DND-41 (cell line): ENCODE measurements around the gene ATP5F1D.

Source experiments
- CTCF ChIP-seq: IDR thresholded peaks from 2 replicates; pipeline ENCODE4 v1.5.1; 2012; ENCODE audit warnings: borderline replicate concordance, low read length, moderate library complexity, mild to moderate bottlenecking; ENCODE audit not compliant: poor library complexity, severe bottlenecking; ENCODE audit errors: extremely low read depth
- EZH2 ChIP-seq: IDR thresholded peaks from 3 replicates; pipeline ENCODE4 v1.6.1; 2012; ENCODE audit warnings: borderline replicate concordance, low read depth, mild to moderate bottlenecking, moderate library complexity, low read length, inconsistent platforms; ENCODE audit not compliant: severe bottlenecking

- TF ChIP-seq CTCF: no peak
- TF ChIP-seq EZH2: no peak
Measured at GRCh38 chr19:1264801-1265614, 23.5 kb downstream of the ATP5F1D start.
